Measurements from ENCODE around the gene HJURP. TPM values are rescaled to one million over a fixed set of nuclear protein-coding genes. Genes with fewer than 3 reads are reported as not detected.

The HJURP gene
- total RNA-seq, 1 donor from 2014 or later, result 1.5 TPM

GRCh38 chr2:233816334-233816733 lies 38.0 kb downstream of the HJURP start:
- DNase-seq (no peak), ATAC-seq (no peak)

GRCh38 chr2:233815861-233816260 lies 38.5 kb downstream of the HJURP start:
- DNase-seq (no peak), ATAC-seq (no peak)
- no peak for TF ChIP-seq CTCF (IDR thresholded peaks at IDR 0.05)
- Histone ChIP-seq H3K27ac (no peak overlapping the region), H3K9me3 (no peaks in the 10 kb centered on the region), H3K4me1 (no peaks in the 10 kb centered on the region), H3K36me3 (no peaks in the 10 kb centered on the region), H3K4me3 (no peak overlapping the region), H3K27me3 (ENCODE audit: low read depth) (peaks cover 4% of the 10 kb centered on the region)
- intact Hi-C loops (cut with DNase I), result no loop called here

More at GRCh38 chr2:233816334-233816733, 38.0 kb downstream of the HJURP start:
- Histone ChIP-seq H3K4me3 (no peak overlapping the region), H3K36me3 (no peaks in the 10 kb centered on the region), H3K4me1 (no peaks in the 10 kb centered on the region), H3K9me3 (no peaks in the 10 kb centered on the region), H3K27ac (no peak overlapping the region), H3K27me3 (ENCODE audit: low read depth) (peaks cover 4% of the 10 kb centered on the region)
- intact Hi-C loops (cut with DNase I), result no loop called here
- TF ChIP-seq CTCF (IDR thresholded peaks at IDR 0.05), result no peak

GRCh38 chr2:233814056-233814835 lies 40.1 kb downstream of the HJURP start:
- Histone ChIP-seq H3K9me3 (no peaks in the 10 kb centered on the region), H3K27ac (no peak overlapping the region), H3K36me3 (no peaks in the 10 kb centered on the region), H3K4me1 (no peaks in the 10 kb centered on the region), H3K27me3 (ENCODE audit: low read depth) (no peaks in the 10 kb centered on the region), H3K4me3 (no peak overlapping the region)
- intact Hi-C loops (cut with DNase I), result no loop called here
- no peak for TF ChIP-seq CTCF (IDR thresholded peaks at IDR 0.05)
- no peak for ATAC-seq
- no peak for DNase-seq

GRCh38 chr2:233813236-233814055 lies 40.9 kb downstream of the HJURP start:
- H3K9me3 ChIP-seq, result no peaks in the 10 kb centered on the region
- no peak overlapping the region for H3K4me3 ChIP-seq
- no peaks in the 10 kb centered on the region for H3K4me1 ChIP-seq
- no peaks in the 10 kb centered on the region for H3K36me3 ChIP-seq
- no peaks in the 10 kb centered on the region for H3K27me3 ChIP-seq (ENCODE audit: low read depth)
- H3K27ac ChIP-seq, result no peak overlapping the region
- no peak for ATAC-seq
- TF ChIP-seq CTCF (IDR thresholded peaks at IDR 0.05), result no peak
- DNase-seq, result peak; percentile 21
- intact Hi-C loops (cut with DNase I), result no loop called here

- Histone ChIP-seq H3K4me3 (no peak overlapping the region), H3K27ac (no peak overlapping the region), H3K27me3 (ENCODE audit: low read depth) (no peaks in the 10 kb centered on the region), H3K9me3 (no peaks in the 10 kb centered on the region), H3K4me1 (no peaks in the 10 kb centered on the region), H3K36me3 (no peaks in the 10 kb centered on the region)
- no peak for DNase-seq
- intact Hi-C loops (cut with DNase I), result no loop called here
- no peak for TF ChIP-seq CTCF (IDR thresholded peaks at IDR 0.05)
- no peak for ATAC-seq
These were observed 42.6 kb downstream of the HJURP start for GRCh38 chr2:233811732-233812131.
